Tibial nerve (tissue), 4 donors: ENCODE data around the gene DUSP8.

Experiments used
- CTCF ChIP-seq, 5 experiments: fragments of 200-600 bp in 3 of 5; fragments of 450-650 bp in 2 of 5; sonication (generic) in 3 of 5; IDR thresholded peaks; one replicate each; pipeline ENCODE4 v1.5.1; 2016 to 2019; ENCODE audit warnings: antibody characterized with exemption in 5 of 5, mild to moderate bottlenecking in 3 of 5, moderate library complexity in 2 of 5
- EP300 ChIP-seq, 2 donors: sonication (generic); formaldehyde crosslinking; IDR thresholded peaks; one replicate each; pipeline ENCODE4 v1.6.1; 2017; ENCODE audit warnings: antibody characterized with exemption in 2 of 2, mild to moderate bottlenecking in 1 of 2

GRCh38 chr11:1618231-1618630, 46.2 kb upstream of the DUSP8 start:
- TF ChIP-seq CTCF (IDR thresholded peaks at IDR 0.05) (no peak), EP300 (IDR thresholded peaks at IDR 0.05) (no peak)
